RWPE2 (cell line): ENCODE data around the gene LRP3.

ENCODE experiments used
- ATAC-seq: fragments of 200-7000 bp; cut with Tn5 transposase; 3 replicates; pipeline ENCODE4 v1.9.1; 2021; ENCODE audit warnings: low read depth
- DNase-seq: peaks from one replicate; pipeline ENCODE4 v3.0.0-alpha.2; 2020; ENCODE audit warnings: low spot score
- H3K27ac ChIP-seq: fragments of 450-650 bp; 2 replicates; pipeline ENCODE4 v1.5.1; 2017; ENCODE audit warnings: mild to moderate bottlenecking; ENCODE audit not compliant: poor library complexity, severe bottlenecking
- H3K27me3 ChIP-seq: fragments of 250-450 bp; sonication (Bioruptor Pico); 2 replicates; pipeline ENCODE4 v1.5.1; 2021; ENCODE audit warnings: mild to moderate bottlenecking, moderate library complexity; ENCODE audit not compliant: insufficient read depth, poor library complexity, severe bottlenecking
- H3K36me3 ChIP-seq: fragments of 250-450 bp; sonication (Bioruptor Pico); 2 replicates; pipeline ENCODE4 v1.5.1; 2020; ENCODE audit warnings: low read depth, mild to moderate bottlenecking, moderate library complexity
- H3K4me1 ChIP-seq: fragments of 250-450 bp; sonication (Bioruptor Pico); 2 replicates; pipeline ENCODE4 v1.5.1; 2021; ENCODE audit warnings: mild to moderate bottlenecking, moderate library complexity; ENCODE audit not compliant: insufficient read depth, poor library complexity, severe bottlenecking
- H3K4me3 ChIP-seq: fragments of 250-450 bp; sonication (Bioruptor Pico); 2 replicates; pipeline ENCODE4 v1.5.1; 2021; ENCODE audit warnings: mild to moderate bottlenecking, moderate library complexity; ENCODE audit not compliant: severe bottlenecking
- H3K9me3 ChIP-seq: fragments of 250-450 bp; sonication (Bioruptor Pico); 2 replicates; pipeline ENCODE4 v1.5.1; 2021; ENCODE audit warnings: mild to moderate bottlenecking, moderate library complexity; ENCODE audit not compliant: severe bottlenecking
- CTCF ChIP-seq: fragments of 450-650 bp; IDR thresholded peaks from one replicate; pipeline ENCODE4 v1.5.1; 2017; ENCODE audit warnings: mild to moderate bottlenecking, moderate library complexity; ENCODE audit not compliant: poor library complexity, severe bottlenecking

The LRP3 gene

GRCh38 chr19:33246709-33247440 lies 52.7 kb downstream of the LRP3 start:
- no peak for ATAC-seq
- no peaks in the 10 kb centered on the region for H3K36me3 ChIP-seq
- H3K4me3 ChIP-seq, result no peak overlapping the region
- no peaks in the 10 kb centered on the region for H3K27me3 ChIP-seq
- no peaks in the 10 kb centered on the region for H3K4me1 ChIP-seq
- TF ChIP-seq CTCF, result no peak
- H3K27ac ChIP-seq, result no peak overlapping the region
- DNase-seq, result no peak
- H3K9me3 ChIP-seq, result no peaks in the 10 kb centered on the region

- no peaks in the 10 kb centered on the region for H3K36me3 ChIP-seq
- TF ChIP-seq CTCF, result no peak
- DNase-seq, result no peak
- H3K9me3 ChIP-seq, result no peaks in the 10 kb centered on the region
- H3K4me1 ChIP-seq, result no peaks in the 10 kb centered on the region
- no peak overlapping the region for H3K27ac ChIP-seq
- no peak overlapping the region for H3K4me3 ChIP-seq
- no peak; the same call in 2 of the 3 replicates for ATAC-seq
- no peaks in the 10 kb centered on the region for H3K27me3 ChIP-seq
Observed at GRCh38 chr19:33247441-33247819, 53.3 kb downstream of the LRP3 start.

- ATAC-seq, result no peak
- Histone ChIP-seq H3K4me1 (no peaks in the 10 kb centered on the region), H3K36me3 (no peaks in the 10 kb centered on the region), H3K27ac (no peak overlapping the region), H3K27me3 (no peaks in the 10 kb centered on the region), H3K9me3 (no peaks in the 10 kb centered on the region), H3K4me3 (no peak overlapping the region)
- no peak for TF ChIP-seq CTCF
- DNase-seq, result no peak
Observed at GRCh38 chr19:33248104-33248503, 54.0 kb downstream of the LRP3 start.

- Histone ChIP-seq H3K9me3 (no peaks in the 10 kb centered on the region), H3K36me3 (no peaks in the 10 kb centered on the region), H3K4me3 (no peak overlapping the region), H3K27ac (no peak overlapping the region), H3K4me1 (no peaks in the 10 kb centered on the region), H3K27me3 (no peaks in the 10 kb centered on the region)
- ATAC-seq, result peak; percentile 18
- DNase-seq, result no peak
- TF ChIP-seq CTCF, result no peak
Observed at GRCh38 chr19:33248553-33248953, 54.4 kb downstream of the LRP3 start.

- H3K9me3 ChIP-seq, result no peaks in the 10 kb centered on the region
- DNase-seq, result no peak
- no peak for TF ChIP-seq CTCF
- peak; percentile 48 for ATAC-seq
- no peaks in the 10 kb centered on the region for H3K4me1 ChIP-seq
- H3K36me3 ChIP-seq, result no peaks in the 10 kb centered on the region
- H3K27ac ChIP-seq, result no peak overlapping the region
- no peak overlapping the region for H3K4me3 ChIP-seq
- H3K27me3 ChIP-seq, result no peaks in the 10 kb centered on the region
Observed at GRCh38 chr19:33248954-33249613, 55.0 kb downstream of the LRP3 start.
